Fibroblast of the aortic adventitia (primary cell): ENCODE measurements around the gene TFCP2L1. TPM values are rescaled to one million over a fixed set of nuclear protein-coding genes. Genes with fewer than 3 reads are reported as not detected.

Experiments
- DNase-seq: peaks from one replicate; pipeline ENCODE4 v3.0.0-alpha.2; 2010; ENCODE audit warnings: low read depth
- H3K4me3 ChIP-seq: 2 replicates; pipeline ENCODE4 v1.5.1; 2011; ENCODE audit warnings: low read depth, mild to moderate bottlenecking, control low read depth, low read length, moderate library complexity
- CTCF ChIP-seq: IDR thresholded peaks from 2 replicates; pipeline ENCODE4 v1.5.1; 2011; ENCODE audit warnings: mild to moderate bottlenecking, low read length, control low read depth, inconsistent platforms; ENCODE audit not compliant: insufficient read depth
- total RNA-seq: library from RNA; depleted of rRNA; stranded (reverse); fragments of >200 nt; gene quantifications from 2 replicates; pipeline ENCODE4 v1.2.3, GENCODE V29; 2012; ENCODE audit warnings: low replicate concordance

Gene TFCP2L1
- total RNA-seq, 1 donor, result under 0.01 TPM

GRCh38 chr2:121255358-121255757, 29.6 kb downstream of the TFCP2L1 start:
- no peak for TF ChIP-seq CTCF
- no peak overlapping the region for H3K4me3 ChIP-seq
- DNase-seq, result no peak

GRCh38 chr2:121254748-121255147, 30.3 kb downstream of the TFCP2L1 start:
- H3K4me3 ChIP-seq, result no peak overlapping the region
- DNase-seq, result no peak
- TF ChIP-seq CTCF, result no peak

GRCh38 chr2:121253674-121254240, 31.2 kb downstream of the TFCP2L1 start:
- no peak for TF ChIP-seq CTCF
- no peak for DNase-seq

GRCh38 chr2:121253021-121253673, 31.9 kb downstream of the TFCP2L1 start:
- no peak for TF ChIP-seq CTCF

More at GRCh38 chr2:121253674-121254240, 31.2 kb downstream of the TFCP2L1 start:
- no peak overlapping the region for H3K4me3 ChIP-seq

GRCh38 chr2:121251497-121251896, 33.5 kb downstream of the TFCP2L1 start:
- no peak overlapping the region for H3K4me3 ChIP-seq
- TF ChIP-seq CTCF, result no peak

More at GRCh38 chr2:121253021-121253673, 31.9 kb downstream of the TFCP2L1 start:
- DNase-seq, result no peak
- H3K4me3 ChIP-seq, result no peak overlapping the region

GRCh38 chr2:121248766-121249343, 36.1 kb downstream of the TFCP2L1 start:
- H3K4me3 ChIP-seq, result no peak overlapping the region
- no peak for DNase-seq

More at GRCh38 chr2:121251497-121251896, 33.5 kb downstream of the TFCP2L1 start:
- no peak for DNase-seq

More at GRCh38 chr2:121248766-121249343, 36.1 kb downstream of the TFCP2L1 start:
- no peak for TF ChIP-seq CTCF
